ENCODE measurements around the gene ADCY2. TPM values are rescaled to one million over a fixed set of nuclear protein-coding genes. Genes with fewer than 3 reads are reported as not detected.

Gene ADCY2
- total RNA-seq, 1 experiment from 2014 or later = 31.3 TPM

- Histone ChIP-seq H2BK5ac (ENCODE audit: insufficient read length, low read length) (no peak overlapping the region), H4K8ac (replicated peaks; ENCODE audit: insufficient read length, low read depth, low read length) (no peak overlapping the region), H3K9ac (ENCODE audit: extremely low read depth, insufficient read length, low read length) (no peak overlapping the region), H3K23me2 (ENCODE audit: insufficient read length, low read depth, low read length, poor library complexity, severe bottlenecking) (no peaks in the 10 kb centered on the region), H3K18ac (ENCODE audit: insufficient read length, low read depth, low read length) (no peak overlapping the region), H3K9me3 (ENCODE audit: control insufficient read depth, low read depth, low read length) (no peaks in the 10 kb centered on the region), H2BK120ac (ENCODE audit: low read depth, low read length, poor library complexity, severe bottlenecking) (no peak overlapping the region), H2AFZ (ENCODE audit: low read length) (no peak overlapping the region), H3K4ac (ENCODE audit: low read depth, low read length) (no peak overlapping the region), H3K56ac (ENCODE audit: insufficient read length, low read depth, low read length) (no peak overlapping the region), H3K27ac (ENCODE audit: insufficient read length, low read depth, low read length) (no peak overlapping the region), H3T11ph (ENCODE audit: low read length) (no peak overlapping the region), H2BK12ac (ENCODE audit: insufficient read length, low read depth, low read length) (no peak overlapping the region), H3K4me1 (ENCODE audit: insufficient read depth, low read length) (peaks cover 12% of the 10 kb centered on the region), H4K5ac (ENCODE audit: insufficient read length, low read depth, low read length) (no peak overlapping the region), H2AK5ac (ENCODE audit: insufficient read length, low read length) (no peak overlapping the region), H2BK20ac (ENCODE audit: low read depth, low read length, poor library complexity, severe bottlenecking) (no peak overlapping the region), H3K79me2 (ENCODE audit: insufficient read depth, low read length) (peaks cover 2% of the 10 kb centered on the region; the same call in 1 of the 2 replicates), H4K91ac (ENCODE audit: insufficient read length, low read depth, low read length) (no peak overlapping the region), H3K14ac (ENCODE audit: insufficient read depth, low read length) (no peak overlapping the region), H2BK15ac (ENCODE audit: low read depth, low read length) (no peak overlapping the region), H3K23ac (ENCODE audit: insufficient read length, low read depth, low read length) (no peak overlapping the region), H3K4me2 (ENCODE audit: insufficient read depth, insufficient read length, low read length) (no peak overlapping the region), H3K27me3 (ENCODE audit: insufficient read depth, low read length) (no peaks in the 10 kb centered on the region), H4K20me1 (ENCODE audit: control insufficient read depth, insufficient read depth, insufficient read length) (no peaks in the 10 kb centered on the region), H3K79me1 (ENCODE audit: insufficient read depth, low read depth, low read length, poor library complexity, severe bottlenecking) (no peaks in the 10 kb centered on the region)
- DNase-seq = peak; percentile 82
- H3K9me3 Mint-ChIP-seq = no peaks in the 10 kb centered on the region
- H3K27ac Mint-ChIP-seq = peak overlapping the region in 1 of 3 experiments; percentile 42; a peak in 1 of 7 replicates
- TF ChIP-seq CTCF (conservative IDR thresholded peaks at IDR 0.05) = peak; percentile 83
- no CpG with 5 or more reads among the region's 11 CpGs for WGBS (ENCODE audit: extremely low coverage, insufficient read length, low lambda C conversion rate)
- H3K4me1 Mint-ChIP-seq = peaks cover 24 to 41% of the 10 kb centered on the region in 2 experiments
- H3K36me3 Mint-ChIP-seq (ENCODE audit: insufficient read depth in 1 of 3, low read depth in 3 of 3) = peaks cover 14 to 28% (median 18%) of the 10 kb centered on the region in 3 experiments; a peak in 6 of 7 replicates
- H3K4me3 Mint-ChIP-seq = no peak overlapping the region
- no peaks in the 10 kb centered on the region for H3K27me3 Mint-ChIP-seq (ENCODE audit: low read depth)
These were observed 123.1 kb downstream of the ADCY2 start for GRCh38 chr5:7518947-7519560.

Data from H9 (cell line).